Measurements from ENCODE around the gene SERINC2. TPM values are rescaled to one million over a fixed set of nuclear protein-coding genes. Genes with fewer than 3 reads are reported as not detected.

The SERINC2 gene
- total RNA-seq, 1 experiment from 2014 or later: 14.1 TPM

DNA sequence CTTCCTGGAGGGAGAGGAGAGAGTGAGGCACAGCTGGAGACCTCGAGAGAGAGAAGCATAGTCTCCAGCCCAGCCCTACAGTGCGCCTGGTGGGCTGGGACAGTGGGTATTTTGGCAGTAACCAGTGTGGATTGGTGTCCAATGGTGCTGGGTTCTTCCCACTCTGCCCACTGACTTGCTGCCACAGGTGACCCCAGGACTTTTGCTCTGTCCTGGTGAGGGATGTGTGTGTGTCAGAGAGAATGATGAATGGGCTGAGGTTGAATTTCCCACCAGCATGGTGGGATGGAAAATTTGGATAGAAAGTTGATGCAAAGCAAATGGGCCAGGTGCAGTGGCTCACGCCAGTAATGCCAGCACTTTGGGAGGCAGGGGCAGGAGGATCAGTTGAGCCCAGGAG, 26.3 kb downstream of the SERINC2 start:
- Histone ChIP-seq H2BK120ac (ENCODE audit: low read depth, low read length, poor library complexity, severe bottlenecking) (no peak overlapping the region), H4K5ac (ENCODE audit: insufficient read length, low read depth, low read length) (no peak overlapping the region), H4K20me1 (ENCODE audit: control insufficient read depth, insufficient read depth, insufficient read length) (no peaks in the 10 kb centered on the region), H3K9me3 (ENCODE audit: control insufficient read depth, low read depth, low read length) (no peaks in the 10 kb centered on the region), H2BK5ac (ENCODE audit: insufficient read length, low read length) (no peak overlapping the region), H3K79me1 (ENCODE audit: insufficient read depth, low read depth, low read length, poor library complexity, severe bottlenecking) (no peaks in the 10 kb centered on the region), H2BK20ac (ENCODE audit: low read depth, low read length, poor library complexity, severe bottlenecking) (no peak overlapping the region), H3K79me2 (ENCODE audit: insufficient read depth, low read length) (no peaks in the 10 kb centered on the region), H2BK12ac (ENCODE audit: insufficient read length, low read depth, low read length) (no peak overlapping the region), H3K9ac (ENCODE audit: extremely low read depth, insufficient read length, low read length) (no peak overlapping the region), H3K23ac (ENCODE audit: insufficient read length, low read depth, low read length) (no peak overlapping the region), H3K4ac (ENCODE audit: low read depth, low read length) (no peak overlapping the region), H4K8ac (replicated peaks; ENCODE audit: insufficient read length, low read depth, low read length) (no peak overlapping the region), H3K56ac (ENCODE audit: insufficient read length, low read depth, low read length) (no peak overlapping the region), H3K14ac (ENCODE audit: insufficient read depth, low read length) (no peak overlapping the region), H3T11ph (ENCODE audit: low read length) (no peak overlapping the region), H2AK5ac (ENCODE audit: insufficient read length, low read length) (no peak overlapping the region), H3K4me2 (ENCODE audit: insufficient read depth, insufficient read length, low read length) (no peak overlapping the region), H2AFZ (ENCODE audit: low read length) (no peak overlapping the region), H3K23me2 (ENCODE audit: insufficient read length, low read depth, low read length, poor library complexity, severe bottlenecking) (no peaks in the 10 kb centered on the region), H2BK15ac (ENCODE audit: low read depth, low read length) (no peak overlapping the region), H3K18ac (ENCODE audit: insufficient read length, low read depth, low read length) (no peak overlapping the region), H3K27me3 (ENCODE audit: insufficient read depth, low read length) (no peaks in the 10 kb centered on the region), H4K91ac (ENCODE audit: insufficient read length, low read depth, low read length) (no peak overlapping the region), H3K4me1 (ENCODE audit: insufficient read depth, low read length) (no peaks in the 10 kb centered on the region), H3K27ac (ENCODE audit: insufficient read length, low read depth, low read length) (no peak overlapping the region)
- Mint-ChIP-seq H3K4me3 (no peak overlapping the region), H3K27me3 (ENCODE audit: low read depth) (peaks cover 6% of the 10 kb centered on the region; the same call in 1 of the 2 replicates), H3K4me1 (peaks cover 4 to 5% of the 10 kb centered on the region in 2 experiments), H3K9me3 (peaks cover 5 to 7% of the 10 kb centered on the region in 2 experiments; a peak in 3 of 5 replicates), H3K27ac (0 out of 7 replicates have a peak overlapping the region, but pooled peaks of 1 of the 3 experiments have one; percentile 57), H3K36me3 (ENCODE audit: insufficient read depth in 1 of 3, low read depth in 3 of 3) (no peaks in the 10 kb centered on the region; a peak in 1 of 7 replicates)
- TF ChIP-seq, protein P1, sequence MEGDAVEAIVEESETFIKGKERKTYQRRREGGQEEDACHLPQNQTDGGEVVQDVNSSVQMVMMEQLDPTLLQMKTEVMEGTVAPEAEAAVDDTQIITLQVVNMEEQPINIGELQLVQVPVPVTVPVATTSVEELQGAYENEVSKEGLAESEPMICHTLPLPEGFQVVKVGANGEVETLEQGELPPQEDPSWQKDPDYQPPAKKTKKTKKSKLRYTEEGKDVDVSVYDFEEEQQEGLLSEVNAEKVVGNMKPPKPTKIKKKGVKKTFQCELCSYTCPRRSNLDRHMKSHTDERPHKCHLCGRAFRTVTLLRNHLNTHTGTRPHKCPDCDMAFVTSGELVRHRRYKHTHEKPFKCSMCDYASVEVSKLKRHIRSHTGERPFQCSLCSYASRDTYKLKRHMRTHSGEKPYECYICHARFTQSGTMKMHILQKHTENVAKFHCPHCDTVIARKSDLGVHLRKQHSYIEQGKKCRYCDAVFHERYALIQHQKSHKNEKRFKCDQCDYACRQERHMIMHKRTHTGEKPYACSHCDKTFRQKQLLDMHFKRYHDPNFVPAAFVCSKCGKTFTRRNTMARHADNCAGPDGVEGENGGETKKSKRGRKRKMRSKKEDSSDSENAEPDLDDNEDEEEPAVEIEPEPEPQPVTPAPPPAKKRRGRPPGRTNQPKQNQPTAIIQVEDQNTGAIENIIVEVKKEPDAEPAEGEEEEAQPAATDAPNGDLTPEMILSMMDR (conservative IDR thresholded peaks at IDR 0.05): no peak
- DNase-seq: no peak
- whole genome bisulfite sequencing (ENCODE audit: extremely low coverage, insufficient read length, low lambda C conversion rate): no CpG with 5 or more reads among the region's 3 CpGs
